IPS-NIHi7 (cell line): Measurements from ENCODE around the gene ZRANB3.
A peak's percentile ranks its signal among the peaks of the same experiment; 100 is the strongest.
"Not testable (repeated sequence)": the region's sequence is repeated elsewhere in the genome, so short reads cannot be mapped to it uniquely, and the experiment has no call there.

Source experiments
- DNase-seq: peaks from one replicate; pipeline ENCODE4 v3.0.0; 2012; ENCODE audit warnings: mixed read lengths; ENCODE audit errors: extremely low spot score

Gene ZRANB3

DNA sequence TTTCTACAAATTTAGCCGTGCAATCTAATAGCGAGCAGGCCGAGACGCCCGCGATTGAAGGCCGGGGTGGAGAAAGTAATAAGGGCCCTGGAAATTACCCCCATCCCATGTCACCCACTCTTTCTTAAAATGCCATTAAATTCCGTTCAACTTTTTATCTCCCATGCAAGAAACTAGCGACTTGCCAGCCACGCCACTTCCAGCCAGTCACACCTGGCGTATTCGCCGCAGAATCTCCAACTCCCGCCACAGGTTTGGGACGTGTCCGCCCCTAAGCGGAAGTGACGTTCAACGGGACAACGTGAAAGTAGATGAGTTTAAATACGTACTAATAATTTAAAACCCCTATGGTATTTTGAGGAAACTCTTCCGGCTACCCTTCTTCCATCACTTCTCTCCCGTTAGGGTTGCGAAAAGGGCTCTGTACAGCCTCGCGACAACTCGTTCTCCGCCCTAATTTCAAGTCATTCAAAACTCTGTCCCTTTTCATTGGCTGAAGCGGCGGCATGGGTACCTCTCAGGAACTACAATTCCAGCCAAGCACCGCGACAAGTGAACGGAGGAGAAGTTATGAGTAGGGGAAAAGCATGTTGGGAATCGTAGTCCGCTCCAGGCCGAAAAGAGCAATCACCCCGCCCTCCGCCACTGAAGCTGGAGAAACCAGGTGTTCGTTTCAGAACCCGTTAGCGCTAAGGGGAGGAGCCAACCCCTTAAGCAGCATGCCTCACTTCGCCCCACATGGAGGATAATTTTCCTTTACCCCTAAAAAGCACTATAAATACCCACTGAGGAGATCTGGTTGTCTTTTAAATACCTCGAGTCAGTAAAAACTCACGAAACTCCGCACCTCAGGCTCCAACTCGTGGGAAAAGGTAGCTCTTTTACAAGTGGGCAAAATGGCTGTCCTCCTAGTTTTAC is at the start of gene ZRANB3:
Gene ZRANB3 (minus strand): TSS at position 906 of the 918 bp plus-strand sequence.
- peak; percentile 92 for DNase-seq

DNA sequence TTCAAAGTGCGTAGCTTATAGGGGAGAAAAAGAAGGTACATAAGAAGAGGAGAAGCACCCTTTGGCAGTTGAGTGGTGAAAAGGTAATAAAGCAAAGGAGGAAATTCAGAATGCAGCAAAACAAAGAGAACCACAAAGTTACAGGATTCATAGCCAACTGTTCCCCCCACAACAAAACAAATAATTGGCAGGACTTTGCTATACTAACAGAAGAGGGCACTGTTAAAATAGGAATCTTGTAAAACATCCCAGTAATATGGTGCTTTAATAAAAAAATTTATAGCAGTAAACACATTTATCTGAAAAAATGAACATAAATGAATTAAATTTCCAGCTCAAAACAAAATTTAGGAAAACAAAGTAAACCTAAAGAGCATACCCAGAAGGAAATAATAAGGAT is 42.6 kb upstream of the ZRANB3 start:
- DNase-seq, result no peak

DNA sequence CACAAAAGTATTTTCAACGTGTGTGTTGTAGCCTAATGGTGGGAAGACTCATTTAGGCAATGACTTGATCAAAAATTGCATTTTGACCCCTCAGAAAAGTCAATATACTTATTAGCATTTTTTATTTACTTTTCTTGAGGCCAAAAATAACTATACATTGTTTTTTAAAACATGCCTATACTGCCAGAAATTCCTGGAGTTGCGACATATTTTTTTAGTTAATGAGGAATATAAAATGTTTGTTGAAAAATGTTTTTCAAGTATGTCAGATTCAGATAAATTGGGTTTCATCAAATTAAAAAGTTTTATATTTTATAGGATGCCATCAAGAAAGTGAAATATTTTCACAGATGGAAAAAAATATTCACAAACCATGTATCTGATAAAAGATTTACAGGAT is 39.9 kb upstream of the ZRANB3 start:
- no peak for DNase-seq

DNA sequence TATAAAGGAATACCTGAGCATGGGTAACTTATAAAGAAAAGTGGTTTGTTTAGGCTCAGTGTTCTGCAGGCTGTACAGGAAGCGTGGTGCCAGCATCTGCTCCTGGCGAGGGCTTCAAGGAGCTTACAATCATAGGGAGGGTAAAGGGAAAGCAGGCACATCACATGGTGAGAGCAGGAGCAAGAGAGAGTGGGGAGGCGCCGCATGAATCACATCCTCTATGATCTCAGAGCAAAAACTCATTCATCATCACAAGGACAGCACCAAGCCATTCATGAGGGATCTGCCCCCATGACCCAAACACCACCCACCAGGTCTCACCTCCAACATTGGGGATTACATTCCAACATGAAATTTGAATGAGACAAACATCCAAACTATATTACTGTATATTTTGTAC is 32.8 kb upstream of the ZRANB3 start:
- no peak for DNase-seq

DNA sequence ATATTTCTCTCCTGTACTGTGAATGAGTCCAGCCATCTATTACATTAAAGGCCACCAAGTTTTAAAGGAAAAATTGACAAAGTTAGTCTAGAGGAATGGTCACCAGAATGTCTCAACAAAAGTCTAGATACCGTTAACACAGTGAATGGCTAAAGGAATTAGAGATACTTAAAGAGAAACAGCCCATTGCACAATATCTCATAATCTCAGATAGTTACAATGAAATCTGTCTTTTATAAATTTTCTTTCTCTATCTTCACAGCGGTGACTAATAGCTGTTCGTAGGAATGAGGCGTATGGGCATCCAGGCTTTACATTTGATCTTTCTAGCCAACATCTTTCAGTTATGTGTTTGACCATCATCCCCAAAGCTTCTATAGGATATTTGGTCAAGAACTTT is 30.9 kb upstream of the ZRANB3 start:
- no peak for DNase-seq

DNA sequence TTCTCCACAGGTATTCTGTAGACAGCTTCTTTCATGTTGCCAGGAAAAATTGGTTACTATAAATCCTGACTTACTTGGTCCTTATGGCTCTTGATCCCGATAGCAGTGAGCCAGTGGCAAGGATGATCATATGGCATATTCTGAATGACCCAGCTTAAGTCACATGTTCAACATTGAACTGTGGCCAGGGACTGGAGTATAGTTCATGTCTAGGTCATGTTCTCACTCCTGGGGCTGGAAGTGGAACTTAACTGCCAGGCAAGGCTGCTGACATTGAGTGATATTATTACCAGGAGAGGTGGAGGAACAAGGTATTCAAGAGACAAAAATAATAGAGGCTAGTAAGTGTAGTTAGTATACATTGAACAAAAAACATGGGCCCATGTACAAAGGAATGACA is 26.5 kb upstream of the ZRANB3 start:
- DNase-seq, result no peak

DNA sequence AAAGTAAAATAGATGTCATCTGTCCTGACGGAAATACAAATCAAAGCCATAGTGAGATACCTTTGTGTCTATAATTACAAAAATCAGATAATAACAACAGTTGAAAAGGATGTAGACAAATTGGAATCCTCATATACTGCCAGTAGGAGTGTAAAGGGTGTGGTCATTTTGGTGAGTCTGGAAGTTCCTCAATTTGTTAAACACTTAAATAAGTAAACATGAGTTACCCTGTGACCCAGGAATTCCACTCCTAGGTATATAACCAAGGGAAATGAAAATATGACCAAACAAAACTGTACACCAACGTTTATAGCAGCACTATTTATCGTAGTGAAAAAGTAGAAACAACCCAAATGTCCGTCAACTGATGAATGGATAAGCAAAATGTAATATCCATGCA is 24.3 kb upstream of the ZRANB3 start:
- DNase-seq, result no peak

DNA sequence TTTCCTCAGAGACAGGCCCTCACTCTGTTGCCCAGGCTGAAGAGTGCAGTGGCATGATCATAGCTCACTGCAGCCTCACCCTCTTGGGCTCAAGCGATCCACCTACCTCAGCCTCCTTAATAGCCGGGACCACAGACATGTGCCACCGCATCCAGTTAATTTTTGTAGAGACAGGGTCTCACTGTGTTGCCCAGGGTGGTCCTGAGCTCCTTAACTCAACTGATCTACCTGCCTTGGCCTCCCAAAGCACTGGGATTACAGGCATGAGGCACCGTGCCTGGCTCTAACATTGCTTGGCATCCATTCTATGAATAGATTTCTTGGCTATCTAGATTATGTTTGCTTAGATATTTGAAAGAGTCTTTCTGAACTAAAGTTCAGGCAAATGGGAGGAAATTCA is 21.9 kb upstream of the ZRANB3 start:
- no peak for DNase-seq

DNA sequence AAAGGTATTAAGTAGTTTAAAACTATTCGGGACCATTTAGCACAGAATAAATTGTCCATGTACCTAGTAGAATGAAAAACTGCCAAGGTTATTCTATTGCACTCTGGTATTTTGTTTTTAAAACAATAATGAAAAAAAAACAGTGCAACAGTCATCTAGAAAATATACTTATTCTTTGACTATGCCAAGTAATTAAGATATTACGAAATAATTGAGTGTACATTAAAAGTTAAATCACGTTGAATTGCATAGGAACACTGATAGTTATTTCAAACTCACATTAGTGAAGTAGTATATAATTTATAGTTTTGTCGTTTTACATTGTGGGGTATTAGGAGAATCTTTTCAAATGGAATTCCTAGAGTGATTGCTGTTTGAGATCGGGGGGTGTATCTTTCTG is 20.3 kb upstream of the ZRANB3 start:
- DNase-seq, result no peak

DNA sequence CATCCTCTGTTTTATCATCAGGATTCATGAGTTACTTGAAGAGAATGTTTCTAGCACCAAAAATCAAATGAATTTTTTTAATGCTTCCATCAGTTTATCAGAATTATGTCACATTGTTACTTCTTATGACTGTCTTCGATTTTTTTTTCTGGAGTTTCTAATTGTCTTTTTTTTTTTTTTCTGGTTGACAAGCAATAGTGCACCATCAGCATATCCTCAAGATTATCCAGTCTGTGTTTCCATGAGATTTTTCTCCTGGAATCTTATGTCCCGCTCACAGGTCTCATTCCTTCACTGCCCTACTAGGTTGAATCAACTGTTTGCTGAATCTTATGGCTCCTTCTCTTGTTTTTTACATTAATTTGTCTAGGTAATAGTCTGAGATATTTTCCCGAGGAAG is 16.3 kb upstream of the ZRANB3 start:
- no peak for DNase-seq

DNA sequence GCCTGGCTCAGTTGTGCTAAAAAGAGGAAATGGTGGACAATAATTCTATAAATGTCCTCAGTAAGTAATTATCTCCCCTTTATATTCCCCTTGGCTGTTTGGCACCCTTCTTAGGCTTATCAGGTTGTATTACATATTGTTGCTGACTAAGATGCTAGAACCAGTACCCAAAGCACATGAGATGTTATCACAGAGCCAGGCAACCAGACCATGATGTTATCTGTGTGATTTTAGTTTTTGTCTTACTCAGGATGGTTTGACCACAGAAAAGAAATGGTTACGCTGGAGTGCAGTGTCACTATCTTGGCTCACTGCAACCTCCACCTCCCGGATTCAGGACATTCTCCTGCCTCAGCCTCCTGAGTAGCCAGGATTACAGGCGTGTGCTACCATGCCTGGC is 15.4 kb upstream of the ZRANB3 start:
- no peak for DNase-seq

DNA sequence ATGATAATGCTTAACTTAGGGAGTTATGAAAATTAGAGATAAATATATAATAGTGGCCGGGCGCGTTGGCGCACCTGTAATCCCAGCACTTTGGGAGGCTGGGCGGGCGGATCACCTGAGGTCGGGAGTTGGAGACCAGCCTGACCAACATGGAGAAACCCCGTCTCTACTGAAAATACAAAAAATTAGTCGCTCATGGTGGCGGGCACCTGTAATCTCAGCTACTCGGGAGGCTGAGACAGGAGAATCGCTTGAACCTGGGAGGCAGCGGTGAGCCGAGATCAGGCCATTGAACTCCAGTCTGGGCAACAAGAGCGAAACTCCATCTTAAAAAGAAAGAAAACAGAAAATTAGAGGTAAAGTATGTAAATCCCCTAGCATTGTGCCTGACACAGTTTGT is 2.5 kb upstream of the ZRANB3 start:
- not testable (repeated sequence) for DNase-seq

DNA sequence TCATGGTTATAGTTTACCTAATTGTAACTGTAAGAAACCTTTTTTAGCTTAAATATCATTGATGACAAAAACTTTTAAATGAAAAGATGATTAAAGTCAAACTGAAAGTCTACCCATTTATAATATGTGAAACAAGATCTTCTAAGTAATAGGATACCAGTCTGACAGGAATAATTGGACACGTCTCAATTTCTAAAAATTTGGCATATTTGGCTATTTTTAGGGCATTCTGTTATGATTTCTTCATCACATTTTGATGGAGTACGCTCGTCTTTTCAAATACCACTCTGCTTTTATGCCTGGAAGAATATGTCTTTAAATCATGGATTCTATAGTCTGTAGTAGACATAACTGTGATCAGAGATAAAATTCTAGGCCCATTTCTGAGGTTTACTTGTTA is 1.6 kb upstream of the ZRANB3 start:
- no peak for DNase-seq

DNA sequence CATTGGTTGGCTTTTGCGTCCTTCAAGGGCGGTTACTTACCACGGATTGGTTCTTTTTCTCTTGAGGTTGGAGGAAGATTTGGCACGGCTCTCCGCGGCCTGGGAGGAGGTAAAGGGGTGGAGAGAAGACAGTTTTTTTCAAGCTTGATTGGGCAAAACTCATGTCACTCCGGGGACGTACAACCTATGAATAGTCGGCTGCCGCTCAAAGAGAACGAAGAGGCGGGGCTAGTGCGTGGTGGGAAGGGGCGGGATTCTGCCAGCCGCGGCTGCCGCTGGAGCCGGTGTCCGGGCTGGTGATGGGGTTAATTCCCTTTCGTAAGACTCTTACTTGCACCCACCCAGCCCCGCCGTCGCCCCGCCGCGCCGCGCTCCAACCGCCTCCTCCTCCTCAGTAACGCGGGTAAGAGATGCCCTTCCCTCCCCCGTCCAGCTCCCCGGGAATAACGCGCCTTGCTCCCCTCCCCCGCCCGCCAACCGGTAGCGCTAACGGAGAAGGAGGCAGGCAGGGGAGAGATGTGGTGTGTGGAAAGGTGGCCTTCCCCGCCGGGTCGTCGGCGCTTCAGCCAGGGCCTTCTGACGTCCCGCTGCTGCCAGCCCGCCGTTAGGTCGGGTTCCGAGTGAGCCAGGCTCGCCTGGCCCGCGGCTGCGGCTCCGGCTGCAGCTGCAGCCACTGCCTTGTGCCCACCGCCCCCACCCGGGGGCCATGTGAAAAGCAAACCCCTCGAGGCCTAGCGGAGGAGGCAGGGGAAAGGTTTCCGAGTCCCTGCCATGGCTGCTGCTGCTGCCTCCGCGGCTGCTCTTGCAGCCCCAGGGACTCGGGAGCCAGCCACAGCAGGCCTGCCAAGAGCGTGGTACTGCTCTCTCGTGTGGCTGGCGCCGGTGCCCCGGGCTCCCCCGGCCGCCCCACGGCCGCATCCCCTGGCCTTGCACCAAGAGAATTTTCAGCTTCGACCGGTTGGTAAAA is 496 bp upstream of the ZRANB3 start, which contains the start of gene R3HDM1:
Gene R3HDM1 (plus strand): TSS at position 254 of the 967 bp plus-strand sequence. CDS start 73,362 bp downstream, outside the sequence.
- DNase-seq, result peak; percentile 94

DNA sequence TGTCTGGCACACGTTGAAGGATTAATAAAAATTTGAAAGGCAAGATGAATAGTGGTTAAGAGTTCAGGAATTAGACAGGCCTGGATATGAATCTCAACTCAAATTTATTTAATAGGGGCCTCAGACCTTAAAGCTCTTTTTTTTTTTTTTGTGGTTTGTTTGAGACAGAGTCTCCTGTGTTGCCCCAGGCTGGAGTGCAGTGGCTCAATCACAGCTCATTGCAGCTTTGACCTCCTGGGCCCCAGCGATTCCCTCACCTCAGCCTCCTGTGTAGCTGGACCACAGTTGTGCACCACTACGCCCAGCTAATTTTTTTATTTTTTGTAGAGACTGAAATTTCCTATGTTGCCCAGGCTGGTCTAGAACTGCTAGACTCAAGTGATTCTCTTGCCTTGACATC is 3.0 kb downstream of the ZRANB3 start:
- DNase-seq, result no peak

DNA sequence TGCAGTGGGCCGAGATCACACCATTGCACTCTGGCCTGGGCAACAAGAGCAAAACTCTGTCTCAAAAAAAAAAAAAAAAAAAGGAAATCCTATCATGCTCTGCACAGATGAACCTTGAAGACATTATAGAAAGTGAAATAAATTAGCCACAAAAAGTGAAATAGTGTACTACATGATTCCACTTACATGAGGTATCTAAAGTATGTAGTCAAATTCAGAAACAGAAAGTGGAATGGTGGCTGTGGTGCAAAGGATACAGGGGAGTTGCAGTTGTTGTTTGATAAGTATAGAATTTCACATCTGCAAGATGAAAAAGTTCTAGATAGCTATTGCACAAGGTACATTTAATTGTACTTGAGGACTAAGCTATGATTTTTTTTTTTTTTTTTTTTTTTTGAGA is 5.2 kb downstream of the ZRANB3 start:
- DNase-seq, result no peak

DNA sequence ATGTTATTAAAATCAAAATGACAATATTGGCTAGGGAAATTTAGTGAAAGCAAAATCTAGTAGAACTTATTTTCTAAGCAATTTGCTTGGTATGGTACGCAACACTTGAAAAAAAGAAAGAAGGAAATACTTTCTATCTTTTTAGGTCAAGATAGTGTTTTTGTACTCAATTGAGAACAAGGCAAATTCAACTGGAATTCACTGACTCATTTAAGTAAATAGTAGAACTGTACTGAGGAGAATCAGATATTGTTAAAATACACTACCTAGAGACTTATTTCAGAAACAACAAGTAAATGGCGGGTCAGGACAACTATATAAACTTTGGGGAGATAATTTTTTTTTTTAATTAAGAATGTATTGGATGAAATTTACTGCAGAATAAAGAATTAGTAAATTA is 18.9 kb downstream of the ZRANB3 start:
- no peak for DNase-seq

DNA sequence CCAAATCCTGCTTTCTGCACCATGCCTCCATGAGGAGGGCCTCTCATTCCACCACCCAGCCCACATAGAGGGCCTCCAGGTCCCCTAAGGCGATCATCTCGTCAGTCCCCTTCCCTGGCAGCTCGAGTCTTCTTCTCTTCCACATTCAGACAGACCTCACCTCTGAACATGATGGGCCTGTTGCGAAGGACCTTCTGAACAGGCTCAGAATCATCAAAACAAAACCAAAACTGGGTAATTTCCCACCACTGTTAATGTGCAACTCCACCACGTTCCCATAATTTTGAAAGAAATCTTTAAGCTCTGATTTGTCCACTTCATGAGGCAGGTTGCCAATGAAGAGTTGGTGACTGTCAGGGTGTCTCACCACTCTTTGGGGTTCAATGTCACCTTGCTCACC is 20.4 kb downstream of the ZRANB3 start:
- DNase-seq, result no peak

DNA sequence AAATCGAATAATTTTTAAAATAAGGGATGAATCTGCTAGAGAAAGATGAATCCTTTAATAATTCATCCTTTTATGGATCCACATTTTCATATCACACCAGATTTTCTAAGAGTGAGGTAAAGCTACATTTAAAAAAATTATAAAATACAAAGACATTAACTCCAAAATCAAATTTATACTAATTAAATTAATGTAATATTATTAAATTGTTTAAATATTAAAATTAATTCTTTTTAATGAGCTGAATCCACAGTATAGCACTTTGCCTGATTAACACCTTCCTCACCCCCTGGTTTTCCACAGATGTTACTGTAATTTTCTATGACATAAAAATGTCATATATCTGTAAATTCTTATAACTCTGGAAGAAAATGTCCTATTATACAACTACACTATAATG is 26.2 kb downstream of the ZRANB3 start:
- no peak for DNase-seq

DNA sequence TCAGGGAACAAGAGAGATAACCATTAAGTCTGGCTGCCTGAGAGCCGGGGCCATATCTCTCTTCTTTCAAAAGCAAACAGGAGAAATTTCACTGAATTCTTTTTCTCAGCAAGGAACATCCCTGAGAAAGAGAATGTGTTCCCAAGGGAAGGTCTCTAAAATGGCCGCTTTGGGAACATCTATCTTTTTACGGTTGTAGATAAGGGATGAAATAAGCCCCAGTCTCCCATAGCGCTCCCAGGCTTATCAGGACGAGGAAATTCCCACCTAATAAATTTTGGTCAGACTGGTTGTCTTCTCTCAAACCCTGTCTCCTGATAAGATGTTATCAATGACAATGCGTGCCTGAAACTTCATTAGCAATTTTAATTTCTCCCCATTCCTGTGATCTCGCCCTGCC is 32.4 kb downstream of the ZRANB3 start:
- not testable (repeated sequence) for DNase-seq

DNA sequence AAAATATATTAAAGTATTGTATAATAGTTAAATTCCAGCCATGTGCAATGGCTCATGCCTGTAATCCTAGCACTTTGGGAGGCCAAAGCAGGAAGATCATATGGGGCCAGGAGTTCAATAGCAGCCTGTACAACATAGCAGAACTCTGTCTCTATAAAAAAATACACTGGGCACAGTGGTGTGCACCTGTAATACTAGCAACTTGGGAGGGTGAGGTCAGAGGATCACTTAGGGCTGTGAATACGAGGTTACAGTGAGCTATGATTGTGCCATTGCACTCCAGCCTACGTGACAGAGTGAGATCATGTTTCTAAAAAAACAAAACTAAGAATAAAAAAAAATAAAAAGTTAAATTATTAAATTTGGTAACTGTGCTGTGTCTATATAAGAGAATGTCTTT is 36.1 kb downstream of the ZRANB3 start:
- no peak for DNase-seq

DNA sequence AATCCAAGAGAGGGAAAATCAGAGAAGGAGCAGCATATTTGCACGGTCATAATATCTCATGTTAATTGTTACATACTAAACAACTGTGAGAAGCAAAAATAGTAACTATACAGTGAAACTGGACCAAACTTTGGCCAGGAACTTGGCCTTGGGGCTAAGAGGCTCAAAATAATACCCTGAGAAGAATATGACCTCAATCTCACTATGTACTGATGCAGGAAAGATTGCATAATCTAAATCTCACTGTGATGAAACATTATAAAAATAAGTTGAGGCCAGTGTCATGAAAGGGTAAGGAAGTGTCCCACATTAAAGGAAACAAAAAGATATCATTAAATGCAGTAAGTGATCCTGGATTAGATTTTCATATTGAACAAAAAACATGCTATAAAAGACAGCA is 36.5 kb downstream of the ZRANB3 start:
- DNase-seq, result no peak

DNA sequence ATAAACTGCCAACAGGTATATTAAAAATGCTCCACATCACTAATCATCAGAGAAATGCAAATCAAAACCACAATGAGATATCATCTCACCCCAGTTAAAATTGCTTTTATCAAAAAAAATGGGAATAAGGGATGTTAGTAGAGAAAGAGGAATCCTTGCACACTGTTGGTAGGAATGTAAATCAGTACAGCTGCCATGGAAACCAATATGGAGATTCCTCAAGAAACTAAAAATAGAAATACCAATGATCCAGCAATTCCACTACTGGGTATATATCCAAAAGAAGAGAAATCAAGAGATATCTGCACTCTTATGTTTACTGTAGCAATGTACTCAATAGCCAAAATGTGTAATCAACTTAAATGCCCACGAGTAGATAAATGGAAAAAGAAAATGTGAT is 40.6 kb downstream of the ZRANB3 start:
- no peak for DNase-seq
